Fibroblast of villous mesenchyme (primary cell): ENCODE measurements around the gene CR2. TPM values are rescaled to one million over a fixed set of nuclear protein-coding genes. Genes with fewer than 3 reads are reported as not detected.

ENCODE experiments used
- DNase-seq: peaks from one replicate; pipeline ENCODE4 v3.0.0-alpha.2; 2010; ENCODE audit warnings: low read depth
- H3K4me3 ChIP-seq: 2 replicates; pipeline ENCODE4 v1.5.1; 2011; ENCODE audit warnings: low read depth, mild to moderate bottlenecking, low read length
- total RNA-seq: library from RNA; depleted of rRNA; stranded (reverse); fragments of >200 nt; gene quantifications from 2 replicates; pipeline ENCODE4 v1.2.3, GENCODE V29; 2012
- TF ChIP-seq, protein P1 (sequence below): IDR thresholded peaks from 2 replicates; pipeline ENCODE4 v1.5.1; 2012; ENCODE audit warnings: low read depth, mild to moderate bottlenecking, low read length; ENCODE audit not compliant: insufficient read depth

Gene CR2
- total RNA-seq, 1 donor = not detected

- DNase-seq = no peak
- H3K4me3 ChIP-seq = no peak overlapping the region
- TF ChIP-seq, protein P1, sequence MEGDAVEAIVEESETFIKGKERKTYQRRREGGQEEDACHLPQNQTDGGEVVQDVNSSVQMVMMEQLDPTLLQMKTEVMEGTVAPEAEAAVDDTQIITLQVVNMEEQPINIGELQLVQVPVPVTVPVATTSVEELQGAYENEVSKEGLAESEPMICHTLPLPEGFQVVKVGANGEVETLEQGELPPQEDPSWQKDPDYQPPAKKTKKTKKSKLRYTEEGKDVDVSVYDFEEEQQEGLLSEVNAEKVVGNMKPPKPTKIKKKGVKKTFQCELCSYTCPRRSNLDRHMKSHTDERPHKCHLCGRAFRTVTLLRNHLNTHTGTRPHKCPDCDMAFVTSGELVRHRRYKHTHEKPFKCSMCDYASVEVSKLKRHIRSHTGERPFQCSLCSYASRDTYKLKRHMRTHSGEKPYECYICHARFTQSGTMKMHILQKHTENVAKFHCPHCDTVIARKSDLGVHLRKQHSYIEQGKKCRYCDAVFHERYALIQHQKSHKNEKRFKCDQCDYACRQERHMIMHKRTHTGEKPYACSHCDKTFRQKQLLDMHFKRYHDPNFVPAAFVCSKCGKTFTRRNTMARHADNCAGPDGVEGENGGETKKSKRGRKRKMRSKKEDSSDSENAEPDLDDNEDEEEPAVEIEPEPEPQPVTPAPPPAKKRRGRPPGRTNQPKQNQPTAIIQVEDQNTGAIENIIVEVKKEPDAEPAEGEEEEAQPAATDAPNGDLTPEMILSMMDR = no peak
Measured at GRCh38 chr1:207462535-207462934, 8.4 kb downstream of the CR2 start.

DNA sequence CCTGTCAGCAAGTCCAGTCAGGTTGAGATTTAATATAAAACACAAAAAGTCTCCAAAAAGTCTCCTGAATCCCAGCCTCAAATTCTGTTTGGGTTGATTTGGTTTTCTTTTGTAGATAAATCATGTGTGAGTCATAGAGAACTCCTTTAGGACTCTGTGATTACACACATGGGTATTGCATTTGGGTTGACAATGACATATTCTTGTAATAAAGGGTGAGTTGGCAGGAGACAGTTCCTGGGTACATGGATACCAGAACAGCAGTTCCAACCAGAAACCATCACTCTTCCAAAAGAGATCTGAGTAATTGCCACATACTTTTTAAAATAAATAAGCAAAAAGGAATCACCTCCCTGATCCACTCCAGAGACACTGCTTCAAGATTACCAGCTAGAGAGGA, 8.9 kb downstream of the CR2 start:
- no peak overlapping the region for H3K4me3 ChIP-seq
- DNase-seq = no peak

DNA sequence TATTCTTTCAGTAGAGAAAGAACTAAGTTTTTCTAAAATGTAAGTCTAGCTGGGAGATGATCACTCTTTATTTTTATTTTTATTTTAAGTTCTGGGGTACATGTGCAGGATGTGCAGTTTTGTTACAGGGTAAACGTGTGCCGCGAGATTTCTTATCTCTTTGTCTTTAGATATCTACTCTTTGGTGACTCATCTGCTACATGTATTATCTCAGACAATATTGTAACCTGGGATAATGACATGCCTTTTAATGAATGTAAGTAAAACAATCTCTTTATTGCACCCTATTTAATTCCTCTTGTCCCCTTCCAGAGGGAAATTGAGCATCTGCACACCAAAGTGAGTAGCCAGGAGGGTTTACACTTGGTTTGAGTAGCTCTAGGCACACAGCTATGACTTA, 9.4 kb downstream of the CR2 start:
- TF ChIP-seq, protein P1 = no peak
- no peak for DNase-seq
- H3K4me3 ChIP-seq = no peak overlapping the region

More for the DNA sequence above, 8.9 kb downstream of the CR2 start:
- TF ChIP-seq, protein P1 = no peak

- no peak overlapping the region for H3K4me3 ChIP-seq
- no peak for DNase-seq
- TF ChIP-seq, protein P1 = no peak
Measured at GRCh38 chr1:207470927-207471326, 16.8 kb downstream of the CR2 start.

DNA sequence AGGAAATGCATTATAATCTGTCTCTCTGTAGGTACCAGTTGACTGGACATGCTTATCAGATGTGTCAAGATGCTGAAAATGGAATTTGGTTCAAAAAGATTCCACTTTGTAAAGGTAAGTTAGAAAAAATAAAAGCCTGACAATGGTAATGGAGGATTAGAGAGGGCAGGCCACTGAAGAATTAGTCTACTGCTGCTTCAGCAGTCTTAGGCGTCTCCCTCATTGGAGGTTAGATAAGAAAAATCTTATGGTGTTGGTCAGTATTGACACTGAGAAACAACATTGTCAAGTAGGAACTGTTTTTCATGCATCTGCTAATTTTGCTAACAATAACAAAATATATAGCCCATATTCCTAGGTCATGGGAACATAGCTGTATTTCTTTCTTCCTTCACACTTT, 20.1 kb downstream of the CR2 start:
- no peak overlapping the region for H3K4me3 ChIP-seq
- TF ChIP-seq, protein P1 = no peak
- no peak for DNase-seq

- TF ChIP-seq, protein P1 = no peak
- H3K4me3 ChIP-seq = no peak overlapping the region
Measured at GRCh38 chr1:207486198-207486597, 32.1 kb downstream of the CR2 start.

GRCh38 chr1:207487636-207488035, 33.5 kb downstream of the CR2 start:
- TF ChIP-seq, protein P1 = no peak
- DNase-seq = no peak
- H3K4me3 ChIP-seq = no peak overlapping the region

More at GRCh38 chr1:207486198-207486597, 32.1 kb downstream of the CR2 start:
- no peak for DNase-seq
